Esophagus (tissue), 2 donors: ENCODE data around the gene FTH1. TPM values are rescaled to one million over a fixed set of nuclear protein-coding genes. Genes with fewer than 3 reads are reported as not detected.
A peak's percentile ranks its signal among the peaks of the same experiment; 100 is the strongest.

ENCODE experiments used
- H3K27ac ChIP-seq, 2 donors: one replicate each; pipeline ENCODE4 v1.5.1; 2013; ENCODE audit warnings: low read depth in 2 of 2, mild to moderate bottlenecking in 2 of 2, inconsistent platforms in 1 of 2, low read length in 1 of 2, moderate library complexity in 1 of 2
- H3K27me3 ChIP-seq, 2 donors: one replicate each; pipeline ENCODE4 v1.6.1; 2013; ENCODE audit warnings: low read length in 2 of 2, control low read depth in 1 of 2, mild to moderate bottlenecking in 1 of 2; ENCODE audit not compliant: insufficient read depth in 2 of 2, control insufficient read depth in 1 of 2
- H3K36me3 ChIP-seq, 2 donors: one replicate each; pipeline ENCODE4 v1.6.1; 2013; ENCODE audit warnings: low read length in 1 of 2; ENCODE audit not compliant: control insufficient read depth in 2 of 2, insufficient read depth in 2 of 2
- H3K4me1 ChIP-seq, 2 donors: one replicate each; pipeline ENCODE4 v1.6.1; 2013; ENCODE audit warnings: low read length in 1 of 2; ENCODE audit not compliant: control insufficient read depth in 2 of 2, insufficient read depth in 2 of 2
- H3K4me3 ChIP-seq, 2 donors: one replicate each; pipeline ENCODE4 v1.5.1; 2013; ENCODE audit warnings: low read length in 2 of 2, mild to moderate bottlenecking in 2 of 2, low read depth in 1 of 2, moderate library complexity in 1 of 2
- H3K9me3 ChIP-seq, 2 donors: one replicate each; pipeline ENCODE4 v1.6.1; 2013; ENCODE audit warnings: mild to moderate bottlenecking in 2 of 2, low read depth in 1 of 2, low read length in 1 of 2, moderate library complexity in 1 of 2; ENCODE audit not compliant: control insufficient read depth in 2 of 2, insufficient read depth in 1 of 2
- WGBS, 2 donors: extraction: QIAGEN DNeasy Blood & Tissue Kit; methylation state at CpG; one replicate each; pipeline ENCODE4 v1.1.7; 2013; 5-methylcytosine and 5-hydroxymethylcytosine counted together
- polyA plus RNA-seq, 2 donors: library from polyadenylated mRNA; stranded (reverse); fragments of 200-250 nt; gene quantifications; one replicate each; pipeline ENCODE4 v1.2.3, GENCODE V29; 2013
- donor health status: healthy with polysubstance abuse.
- donor health status: Bipolar disorder and iron deficiency.

Gene FTH1
- polyA plus RNA-seq, 2 donors = 3,491 to 8,500 TPM

DNA sequence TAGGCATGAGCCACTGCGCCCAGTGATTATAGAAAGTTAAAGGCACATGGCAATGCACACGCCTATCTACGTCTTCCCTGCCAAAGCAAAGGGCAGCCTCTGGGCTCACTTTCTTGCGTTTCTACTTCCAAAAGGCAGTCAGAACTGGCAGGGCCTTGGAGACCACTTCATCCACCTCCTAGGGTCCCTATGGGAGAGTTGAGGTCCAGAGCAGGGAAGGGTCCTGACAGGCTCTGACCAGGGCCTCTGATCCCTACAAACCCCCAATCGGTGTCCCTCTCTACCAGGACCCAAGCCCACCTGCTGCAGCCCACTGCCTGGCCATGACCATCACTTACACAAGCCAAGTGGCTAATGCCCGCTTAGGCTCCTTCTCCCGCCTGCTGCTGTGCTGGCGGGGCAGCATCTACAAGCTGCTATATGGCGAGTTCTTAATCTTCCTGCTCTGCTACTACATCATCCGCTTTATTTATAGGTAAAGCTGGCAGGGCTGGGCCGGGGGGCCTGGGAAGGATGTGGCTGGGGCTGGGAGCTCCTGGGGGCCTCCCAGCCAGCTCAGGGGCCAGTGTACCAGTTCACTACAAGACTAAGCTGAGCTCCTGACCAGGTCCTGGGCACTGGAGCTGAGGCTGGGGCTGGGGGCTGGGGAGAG lies 15.8 kb downstream of the FTH1 start:
- Histone ChIP-seq H3K36me3 (no peaks in the 10 kb centered on the region), H3K27ac (no peak overlapping the region), H3K4me1 (peaks cover 0 to 4% of the 10 kb centered on the region in 2 donors), H3K27me3 (peaks cover 0 to 3% of the 10 kb centered on the region in 2 donors), H3K9me3 (no peaks in the 10 kb centered on the region), H3K4me3 (no peak overlapping the region)
- 92 to 94% methylated on average over 11 of the region's 11 CpGs for WGBS, 2 donors

DNA sequence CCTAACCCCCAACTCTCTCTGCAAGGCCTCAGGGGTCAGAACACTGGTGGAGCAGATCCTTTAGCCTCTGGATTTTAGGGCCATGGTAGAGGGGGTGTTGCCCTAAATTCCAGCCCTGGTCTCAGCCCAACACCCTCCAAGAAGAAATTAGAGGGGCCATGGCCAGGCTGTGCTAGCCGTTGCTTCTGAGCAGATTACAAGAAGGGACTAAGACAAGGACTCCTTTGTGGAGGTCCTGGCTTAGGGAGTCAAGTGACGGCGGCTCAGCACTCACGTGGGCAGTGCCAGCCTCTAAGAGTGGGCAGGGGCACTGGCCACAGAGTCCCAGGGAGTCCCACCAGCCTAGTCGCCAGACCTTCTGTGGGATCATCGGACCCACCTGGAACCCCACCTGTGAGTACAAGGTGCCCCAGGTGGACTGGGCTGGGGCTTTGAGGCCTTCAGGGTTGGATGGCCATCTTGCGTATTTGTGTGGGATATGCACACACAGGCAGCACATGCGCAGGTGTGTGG lies 17.3 kb downstream of the FTH1 start, which contains the start of gene BEST1:
Gene BEST1, plus strand, starts transcription at position 317 of the 513 bp plus-strand sequence. CDS start 1,456 bp downstream, outside the sequence.
- Histone ChIP-seq H3K4me1 (no peaks in the 10 kb centered on the region), H3K4me3 (no peak within 1 kb of the TSS), H3K9me3 (no peaks in the 10 kb centered on the region), H3K27ac (peak within 1 kb of the TSS in 1 of 2 donors; percentile 34), H3K36me3 (no peaks in the 10 kb centered on the region), H3K27me3 (peaks cover 0 to 3% of the 10 kb centered on the region in 2 donors)
- WGBS, 2 donors = 89 to 90% methylated on average over 8 of the region's 8 CpGs

DNA sequence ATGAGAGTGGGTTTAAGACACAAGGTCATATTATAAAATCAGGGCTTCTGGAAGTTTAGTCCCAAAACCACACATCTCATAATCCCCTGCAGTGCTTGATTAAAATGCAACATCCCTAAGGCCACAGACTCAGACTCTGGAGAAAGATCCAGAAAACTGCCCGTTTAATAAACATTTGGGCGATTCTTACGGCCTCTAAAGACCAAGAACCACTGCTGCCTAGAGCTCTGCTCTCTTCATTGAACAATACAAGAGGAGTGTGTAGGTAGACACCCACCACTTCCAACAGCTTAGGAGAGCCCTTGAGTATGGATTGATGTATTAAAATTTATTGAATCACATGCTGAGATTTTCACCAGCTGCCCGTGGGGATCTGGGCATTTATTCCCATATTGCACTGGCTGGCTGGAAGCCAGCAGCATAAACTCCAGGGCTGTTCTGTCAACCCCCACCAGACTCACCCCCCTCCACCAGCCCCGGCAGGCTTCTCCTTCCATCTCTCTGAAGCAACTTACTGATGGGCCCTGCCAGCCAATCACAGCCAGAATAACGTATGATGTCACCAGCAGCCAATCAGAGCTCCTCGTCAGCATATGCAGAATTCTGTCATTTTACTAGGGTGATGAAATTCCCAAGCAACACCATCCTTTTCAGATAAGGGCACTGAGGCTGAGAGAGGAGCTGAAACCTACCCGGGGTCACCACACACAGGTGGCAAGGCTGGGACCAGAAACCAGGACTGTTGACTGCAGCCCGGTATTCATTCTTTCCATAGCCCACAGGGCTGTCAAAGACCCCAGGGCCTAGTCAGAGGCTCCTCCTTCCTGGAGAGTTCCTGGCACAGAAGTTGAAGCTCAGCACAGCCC lies 18.0 kb downstream of the FTH1 start:
- Histone ChIP-seq H3K27ac (peak overlapping the region in 1 of 2 donors; percentile 34), H3K4me3 (no peak overlapping the region), H3K9me3 (no peaks in the 10 kb centered on the region), H3K27me3 (no peaks in the 10 kb centered on the region), H3K4me1 (no peaks in the 10 kb centered on the region), H3K36me3 (no peaks in the 10 kb centered on the region)
- 53% methylated on average over 9 of the region's 9 CpGs for WGBS, 2 donors

DNA sequence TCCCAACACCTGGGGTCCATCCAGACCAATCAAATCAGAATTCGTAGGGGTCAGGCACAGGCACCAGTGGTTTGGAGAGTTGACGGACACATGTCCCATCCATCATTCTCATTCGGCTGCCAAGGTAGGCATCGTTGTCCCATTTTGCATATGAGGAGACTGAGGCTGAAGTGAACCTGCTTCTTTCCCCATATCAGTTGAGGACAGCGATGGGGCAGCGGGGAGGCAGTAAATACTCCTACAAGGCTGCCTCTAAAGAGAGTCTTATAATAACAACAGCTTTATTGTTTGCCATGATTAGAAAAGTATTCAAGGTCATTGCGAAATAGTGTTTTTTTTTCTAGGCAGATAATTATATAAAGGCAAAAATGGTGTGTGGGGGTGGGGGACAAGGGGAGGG lies 18.9 kb downstream of the FTH1 start:
- 70 to 83% methylated on average over 7 of the region's 7 CpGs for WGBS, 2 donors

DNA sequence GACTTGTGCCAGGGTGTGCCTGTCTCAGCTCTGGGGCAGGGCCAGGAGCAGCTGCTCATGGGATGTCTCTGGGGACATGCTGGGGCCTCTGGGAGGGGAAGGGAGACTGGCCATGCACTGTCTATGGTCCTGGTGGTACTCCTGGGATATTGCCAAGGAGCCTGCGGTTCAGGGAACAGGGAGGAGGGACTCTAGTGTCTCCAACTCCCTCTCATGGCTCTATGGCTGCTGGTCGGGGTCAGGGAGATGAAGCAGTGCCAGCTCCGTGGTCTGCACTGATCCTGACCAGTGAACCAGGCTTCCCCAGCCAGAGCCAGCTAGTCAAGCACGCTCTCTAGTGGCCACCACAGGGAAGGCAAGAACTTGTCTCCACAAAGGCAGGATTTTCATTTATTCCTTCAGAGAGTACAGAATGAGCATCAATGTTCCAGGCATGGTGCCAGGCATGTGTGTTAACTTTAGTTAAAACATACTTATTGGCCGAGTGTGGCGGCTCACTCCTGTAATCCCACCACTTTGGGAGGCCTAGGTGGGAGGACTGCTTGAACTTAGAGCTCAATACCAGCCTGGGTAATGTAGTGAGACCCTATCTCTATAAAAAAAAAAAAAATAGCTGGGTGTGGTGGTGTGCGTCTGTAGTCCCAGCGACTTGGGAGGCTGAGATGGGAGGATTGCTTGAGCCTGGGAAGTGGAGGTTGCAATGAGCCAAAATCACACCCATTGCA lies 19.8 kb downstream of the FTH1 start:
- no peaks in the 10 kb centered on the region for H3K36me3 ChIP-seq
- WGBS, 2 donors = 5% methylated on average over 8 of the region's 8 CpGs
- no peaks in the 10 kb centered on the region for H3K4me1 ChIP-seq
- H3K4me3 ChIP-seq = no peak overlapping the region
- no peaks in the 10 kb centered on the region for H3K9me3 ChIP-seq
- H3K27ac ChIP-seq = no peak overlapping the region
- no peaks in the 10 kb centered on the region for H3K27me3 ChIP-seq

More for the DNA sequence above, 18.9 kb downstream of the FTH1 start:
- H3K27ac ChIP-seq = no peak overlapping the region
- no peaks in the 10 kb centered on the region for H3K36me3 ChIP-seq
- no peaks in the 10 kb centered on the region for H3K4me1 ChIP-seq
- H3K4me3 ChIP-seq = no peak overlapping the region
- H3K9me3 ChIP-seq = no peaks in the 10 kb centered on the region
- H3K27me3 ChIP-seq = no peaks in the 10 kb centered on the region

DNA sequence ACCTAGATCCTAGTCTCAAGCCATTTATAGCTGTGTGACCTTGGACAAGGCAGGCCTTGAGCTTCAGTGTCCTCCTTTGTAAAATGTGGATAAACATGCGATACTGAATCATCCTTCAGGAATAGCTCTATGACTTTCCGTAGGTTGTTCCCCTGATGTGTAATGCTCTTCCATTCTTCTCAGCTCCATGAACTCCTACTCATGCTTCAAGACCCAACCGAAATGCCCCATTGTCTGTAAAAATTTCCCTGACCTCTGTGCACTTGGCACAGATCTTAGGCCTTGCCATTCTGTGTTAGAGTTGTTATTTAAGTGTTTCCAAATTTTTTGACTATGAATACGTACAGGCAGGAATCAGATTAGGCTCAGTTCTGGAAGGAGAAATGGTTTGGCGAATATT lies 20.5 kb downstream of the FTH1 start:
- no peaks in the 10 kb centered on the region for H3K27me3 ChIP-seq
- no peaks in the 10 kb centered on the region for H3K4me1 ChIP-seq
- H3K9me3 ChIP-seq = no peaks in the 10 kb centered on the region
- H3K27ac ChIP-seq = no peak overlapping the region
- WGBS, 2 donors = 94 to 96% methylated on average over 5 of the region's 5 CpGs
- H3K4me3 ChIP-seq = no peak overlapping the region
- no peaks in the 10 kb centered on the region for H3K36me3 ChIP-seq

DNA sequence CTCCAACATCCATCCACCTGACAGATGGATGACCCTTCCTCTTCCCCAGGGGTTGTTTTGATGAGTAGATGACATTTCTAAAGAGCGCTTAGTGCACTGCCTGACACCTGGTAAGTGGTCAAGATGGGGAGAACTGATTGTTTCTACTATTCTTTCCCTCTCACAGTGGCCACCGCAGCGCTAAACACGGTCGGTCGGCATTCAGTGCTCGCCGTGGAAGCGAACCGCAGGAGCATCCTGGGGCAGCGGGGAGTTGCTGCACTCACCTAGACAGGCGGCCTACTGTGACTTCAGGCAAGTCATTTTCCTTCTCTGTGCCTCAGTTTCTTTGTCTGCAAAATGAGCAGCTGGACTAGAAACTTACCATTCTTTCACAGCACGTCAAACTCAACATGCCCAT lies 22.2 kb downstream of the FTH1 start:
- H3K36me3 ChIP-seq = no peaks in the 10 kb centered on the region
- H3K27ac ChIP-seq = no peak overlapping the region
- no peaks in the 10 kb centered on the region for H3K9me3 ChIP-seq
- no peaks in the 10 kb centered on the region for H3K4me1 ChIP-seq
- 90 to 91% methylated on average over 13 of the region's 13 CpGs for WGBS, 2 donors
- no peaks in the 10 kb centered on the region for H3K27me3 ChIP-seq
- no peak overlapping the region for H3K4me3 ChIP-seq

DNA sequence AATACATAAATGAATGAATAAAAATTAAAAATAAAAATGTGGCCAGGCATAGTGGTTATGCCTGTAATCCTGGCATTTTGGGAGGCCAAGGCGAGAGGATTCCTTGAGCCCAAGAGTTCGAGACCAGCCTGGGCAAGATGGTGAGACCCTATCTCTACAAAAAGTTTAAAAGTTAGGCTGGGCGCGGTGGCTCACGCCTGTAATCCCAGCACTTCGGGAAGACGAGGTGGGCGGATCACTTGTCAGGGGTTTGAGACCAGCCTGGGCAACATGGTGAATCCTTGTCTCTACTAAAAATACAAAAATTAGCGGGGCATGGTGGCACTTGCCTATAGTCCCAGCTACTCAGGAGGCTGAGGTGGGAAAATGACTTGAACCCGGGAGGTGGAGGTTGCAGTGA lies 27.0 kb downstream of the FTH1 start:
- Histone ChIP-seq H3K4me3 (no peak overlapping the region), H3K27ac (no peak overlapping the region), H3K4me1 (no peaks in the 10 kb centered on the region), H3K9me3 (no peaks in the 10 kb centered on the region), H3K27me3 (no peaks in the 10 kb centered on the region), H3K36me3 (no peaks in the 10 kb centered on the region)
- 90 to 93% methylated on average over 10 of the region's 10 CpGs for WGBS, 2 donors

DNA sequence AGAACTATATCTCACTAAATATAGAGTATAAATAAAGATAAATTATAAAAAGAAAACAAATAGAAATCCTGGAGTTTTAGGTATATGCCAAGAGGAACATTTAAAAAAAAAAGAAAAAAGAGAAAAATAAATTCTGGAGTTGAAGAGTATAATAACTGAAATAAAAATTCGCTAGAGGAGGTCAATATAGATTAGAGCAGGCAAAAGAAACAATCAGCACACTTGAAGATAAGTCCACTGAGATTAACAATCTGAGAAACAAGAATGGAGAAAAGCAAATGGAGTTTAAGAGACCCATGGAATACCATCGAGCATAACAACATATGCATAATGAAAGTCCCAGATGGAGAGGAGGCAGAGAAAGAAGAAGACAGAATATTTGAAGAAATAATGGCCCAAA lies 31.6 kb downstream of the FTH1 start:
- H3K4me1 ChIP-seq = no peaks in the 10 kb centered on the region
- H3K27me3 ChIP-seq = no peaks in the 10 kb centered on the region
- WGBS, 2 donors = 76 to 80% methylated on average over 2 of the region's 2 CpGs
- H3K4me3 ChIP-seq = no peak overlapping the region
- H3K9me3 ChIP-seq = no peaks in the 10 kb centered on the region
- H3K36me3 ChIP-seq = no peaks in the 10 kb centered on the region
- no peak overlapping the region for H3K27ac ChIP-seq
